ENCODE data around the gene NT5E.

NT5E gene

GRCh38 chr6:85544776-85545175 lies 94.9 kb downstream of the NT5E start (continued):
- TF ChIP-seq ZNF70 (CRISPR knock-in tag; IDR thresholded peaks at IDR 0.05), result no peak
- no peak for TF ChIP-seq PATZ1 (CRISPR knock-in tag; IDR thresholded peaks at IDR 0.05; ENCODE audit: borderline replicate concordance)
- TF ChIP-seq OSR1 (CRISPR knock-in tag; IDR thresholded peaks at IDR 0.05), result no peak
- no peak for TF ChIP-seq ZC3H10 (CRISPR knock-in tag; IDR thresholded peaks at IDR 0.05)
- no peak for TF ChIP-seq ZNF8 (CRISPR knock-in tag; IDR thresholded peaks at IDR 0.05)
- no peak for TF ChIP-seq ZFP30 (CRISPR knock-in tag; IDR thresholded peaks at IDR 0.05)
